GM21723 (cell line): ENCODE data around the gene SSNA1.

Source experiments
- ATAC-seq: cut with Tn5 transposase; IDR thresholded peaks from one replicate; pipeline ENCODE4 v1.9.1; 2021; ENCODE audit warnings: mild to moderate bottlenecking, moderate library complexity; ENCODE audit not compliant: unreplicated experiment

Gene SSNA1

DNA sequence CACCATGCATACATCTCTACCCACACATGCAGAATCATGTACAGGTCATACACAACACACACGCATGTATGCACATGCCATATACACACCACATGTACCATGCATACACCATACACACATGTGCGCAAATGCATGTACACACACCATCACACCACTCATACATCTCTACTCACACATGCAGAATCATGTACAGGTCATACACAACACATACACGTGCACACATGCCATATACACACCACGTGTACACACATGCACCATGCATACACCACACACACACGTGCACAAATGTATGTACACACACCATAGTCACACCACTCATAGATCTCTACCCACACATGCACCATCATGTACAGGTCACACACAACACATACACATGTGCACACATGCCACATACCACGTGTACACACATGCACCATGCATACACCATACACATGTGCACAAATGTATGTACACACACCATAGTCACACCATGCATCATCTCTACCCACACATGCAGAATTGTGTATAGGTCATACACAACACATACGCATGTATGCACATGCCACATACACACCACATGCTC lies 35.6 kb upstream of the SSNA1 start:
- ATAC-seq: no peak

GRCh38 chr9:137156567-137157375 lies 31.7 kb upstream of the SSNA1 start:
- ATAC-seq: no peak

DNA sequence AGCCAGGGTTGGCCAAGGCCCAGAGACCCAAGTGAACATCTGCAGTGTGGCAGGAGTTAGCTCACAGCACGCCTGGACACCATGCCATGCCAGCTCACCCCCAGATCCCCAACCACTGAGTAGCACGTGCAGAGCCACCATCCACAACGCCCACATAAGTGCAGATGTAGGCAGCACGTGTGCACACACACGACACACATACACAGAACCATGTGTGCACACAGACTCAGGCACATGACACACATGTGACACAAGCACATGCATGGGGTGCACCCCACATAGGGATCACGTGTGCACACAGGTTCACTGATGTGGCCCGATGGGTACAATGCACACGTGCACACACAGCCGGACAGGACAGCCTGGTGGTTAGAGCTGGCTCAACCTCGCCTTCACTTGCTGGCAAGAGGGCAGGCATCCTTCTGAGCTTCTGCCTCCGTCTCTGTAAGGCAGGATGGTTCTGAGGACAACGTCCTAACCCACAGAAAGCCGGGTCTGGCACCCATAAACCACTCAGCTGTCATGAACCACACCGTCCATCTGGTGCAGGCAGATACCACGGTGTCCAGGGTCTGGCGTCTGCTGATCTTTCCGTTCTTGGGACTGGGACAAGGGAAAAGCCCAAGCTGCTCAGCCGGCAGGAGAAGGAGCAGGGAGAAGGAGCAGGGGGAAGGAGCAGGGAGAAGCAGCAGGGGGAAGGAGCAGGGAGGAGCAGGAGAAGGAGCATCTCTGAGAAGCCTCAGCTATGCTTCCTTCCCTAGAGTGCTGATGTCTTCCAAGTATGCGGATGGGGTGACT lies 30.7 kb upstream of the SSNA1 start:
- no peak for ATAC-seq

DNA sequence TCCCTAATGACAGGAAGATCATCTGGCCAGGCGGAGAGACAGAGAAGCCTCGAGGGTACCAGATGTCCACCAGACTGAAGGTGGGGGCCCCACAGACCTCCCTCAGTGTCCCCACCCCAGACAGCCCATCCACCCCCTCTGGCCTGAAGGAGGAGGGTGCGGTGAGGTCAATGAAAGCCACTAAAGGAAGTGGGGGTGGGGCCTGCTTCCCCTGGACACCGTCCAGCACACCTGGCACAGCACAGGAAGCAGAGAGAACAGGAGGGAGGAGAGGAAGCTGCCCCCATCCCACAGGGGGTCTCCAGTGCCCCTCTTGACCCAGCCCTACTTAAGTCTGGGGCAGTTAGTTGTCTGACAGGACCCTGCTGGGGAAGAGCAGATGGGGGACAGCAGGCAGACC lies 29.9 kb upstream of the SSNA1 start:
- ATAC-seq: no peak

DNA sequence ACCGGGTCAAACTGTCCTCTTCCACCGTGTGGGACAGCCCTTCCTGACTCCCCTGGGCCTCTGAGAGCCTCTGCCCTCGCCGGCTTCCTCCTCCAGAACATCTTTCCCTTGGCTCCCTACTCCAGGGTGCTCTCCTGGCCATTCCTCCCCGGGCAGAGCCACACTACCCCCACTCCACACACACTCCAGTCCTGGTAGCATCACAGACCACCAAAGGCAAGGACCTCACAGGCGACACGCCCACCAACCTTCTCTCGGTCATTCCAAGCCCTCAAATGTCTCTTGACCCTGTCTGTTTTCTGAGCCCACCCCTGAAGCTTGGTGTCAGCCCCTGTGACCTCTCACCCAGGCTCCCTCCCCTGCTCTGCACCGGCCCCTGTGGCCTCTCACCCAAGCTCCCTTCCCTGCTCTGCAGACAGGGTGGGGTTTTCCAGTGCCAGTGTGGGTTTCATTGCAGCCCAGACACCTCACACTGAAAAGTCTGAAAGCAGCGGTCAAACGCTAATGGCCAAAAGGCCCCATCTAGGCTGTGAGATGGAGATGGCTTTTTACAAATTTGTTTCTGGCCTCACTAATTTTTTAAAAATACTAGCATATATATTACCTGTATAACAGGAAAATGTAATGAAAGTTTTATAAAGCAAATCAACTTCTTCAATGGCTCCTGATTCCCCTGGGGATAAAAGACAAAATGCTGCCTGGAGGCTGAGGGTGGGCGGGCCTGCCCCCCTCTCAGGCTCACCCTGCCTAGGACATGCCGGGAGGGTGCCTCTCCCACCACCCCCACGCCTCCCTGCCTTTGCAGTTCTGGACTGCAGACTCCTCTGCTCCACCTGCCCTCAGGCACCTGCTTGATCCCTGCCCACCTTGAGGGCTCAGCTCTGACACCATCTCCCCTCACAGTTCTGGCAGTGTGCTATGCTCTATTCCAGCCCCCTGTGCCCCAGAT lies 29.1 kb upstream of the SSNA1 start:
- no peak for ATAC-seq

DNA sequence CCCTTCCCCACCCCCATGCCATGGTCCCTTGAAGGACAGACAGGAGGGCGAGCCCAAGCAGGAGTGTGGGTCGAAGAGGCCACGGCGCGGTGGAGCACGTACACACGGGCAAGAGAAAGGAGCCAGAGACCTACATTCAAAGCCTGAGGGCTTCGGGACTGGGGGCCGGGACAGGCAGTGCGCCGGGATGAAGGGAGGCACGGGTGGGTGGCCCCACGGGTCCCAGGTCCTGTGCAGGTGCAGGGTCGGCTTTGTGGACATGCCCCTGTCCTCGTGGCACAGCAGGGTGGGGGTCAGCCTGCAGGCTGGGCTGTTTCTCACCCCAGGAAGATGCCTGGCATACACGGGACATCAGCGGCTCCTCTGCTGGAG lies 28.4 kb upstream of the SSNA1 start:
- ATAC-seq: no peak

GRCh38 chr9:137160716-137161557 lies 27.5 kb upstream of the SSNA1 start:
- ATAC-seq: no peak

DNA sequence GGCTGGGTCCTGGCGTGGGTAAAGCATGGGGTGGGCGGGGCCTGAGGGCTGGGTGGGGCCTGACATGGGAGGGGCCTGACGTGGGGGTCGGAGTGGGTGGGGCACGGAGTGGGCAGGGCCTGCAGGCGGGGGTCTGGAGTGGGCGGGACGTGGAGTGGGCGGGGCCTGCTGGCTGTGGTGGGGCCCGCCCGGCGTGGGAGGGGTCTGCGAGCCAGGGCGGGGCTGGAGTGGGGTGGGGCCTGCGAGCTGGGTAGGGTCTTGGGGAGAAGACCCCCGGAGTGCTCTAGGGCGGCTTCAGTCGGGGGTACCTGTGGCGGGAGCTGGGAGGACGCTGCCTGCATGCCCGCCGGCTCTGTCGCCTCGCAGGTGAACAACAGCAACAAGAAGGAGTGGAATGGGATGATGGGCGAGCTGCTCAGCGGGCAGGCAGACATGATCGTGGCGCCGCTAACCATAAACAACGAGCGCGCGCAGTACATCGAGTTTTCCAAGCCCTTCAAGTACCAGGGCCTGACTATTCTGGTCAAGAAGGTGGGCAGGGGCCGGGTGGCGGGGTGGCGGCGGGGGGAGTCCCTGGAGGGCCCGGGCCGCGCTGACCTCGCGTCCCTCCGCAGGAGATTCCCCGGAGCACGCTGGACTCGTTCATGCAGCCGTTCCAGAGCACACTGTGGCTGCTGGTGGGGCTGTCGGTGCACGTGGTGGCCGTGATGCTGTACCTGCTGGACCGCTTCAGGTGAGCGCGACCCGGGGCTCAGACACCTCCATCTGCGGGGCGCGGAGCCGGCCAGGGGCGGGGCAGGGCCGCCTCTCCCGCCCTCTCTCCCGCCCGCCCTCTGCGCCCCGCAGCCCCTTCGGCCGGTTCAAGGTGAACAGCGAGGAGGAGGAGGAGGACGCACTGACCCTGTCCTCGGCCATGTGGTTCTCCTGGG lies 26.7 kb upstream of the SSNA1 start:
- ATAC-seq: no peak

DNA sequence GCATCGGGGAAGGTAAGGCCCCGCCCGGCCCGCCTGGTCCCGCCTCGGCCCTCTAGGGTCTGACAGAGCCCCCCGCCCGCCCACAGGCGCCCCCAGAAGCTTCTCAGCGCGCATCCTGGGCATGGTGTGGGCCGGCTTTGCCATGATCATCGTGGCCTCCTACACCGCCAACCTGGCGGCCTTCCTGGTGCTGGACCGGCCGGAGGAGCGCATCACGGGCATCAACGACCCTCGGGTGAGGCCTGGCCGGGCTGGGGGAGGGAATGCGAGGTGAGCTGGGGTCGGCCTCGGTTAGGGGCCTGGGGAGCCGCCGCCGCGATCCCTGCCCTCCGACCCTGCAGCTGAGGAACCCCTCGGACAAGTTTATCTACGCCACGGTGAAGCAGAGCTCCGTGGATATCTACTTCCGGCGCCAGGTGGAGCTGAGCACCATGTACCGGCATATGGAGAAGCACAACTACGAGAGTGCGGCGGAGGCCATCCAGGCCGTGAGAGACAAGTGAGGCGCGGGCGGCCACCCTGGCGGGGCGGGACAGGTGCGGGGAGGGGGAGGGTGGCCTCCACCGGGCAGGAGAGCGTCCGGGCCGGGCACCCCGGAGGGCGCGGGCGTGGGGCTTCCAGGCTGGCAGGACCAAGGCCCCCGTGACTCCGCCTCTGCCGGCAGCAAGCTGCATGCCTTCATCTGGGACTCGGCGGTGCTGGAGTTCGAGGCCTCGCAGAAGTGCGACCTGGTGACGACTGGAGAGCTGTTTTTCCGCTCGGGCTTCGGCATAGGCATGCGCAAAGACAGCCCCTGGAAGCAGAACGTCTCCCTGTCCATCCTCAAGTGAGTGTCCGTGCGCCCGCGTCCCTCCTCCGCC lies 25.7 kb upstream of the SSNA1 start:
- ATAC-seq: no peak

- no peak for ATAC-seq
Observed at GRCh38 chr9:137163365-137163715, 25.1 kb upstream of the SSNA1 start.

- ATAC-seq: no peak
Observed at GRCh38 chr9:137163805-137164204, 24.7 kb upstream of the SSNA1 start.

GRCh38 chr9:137164370-137165249 lies 23.9 kb upstream of the SSNA1 start:
- no peak for ATAC-seq

- ATAC-seq: no peak
Observed at GRCh38 chr9:137165250-137165836, 23.1 kb upstream of the SSNA1 start.

DNA sequence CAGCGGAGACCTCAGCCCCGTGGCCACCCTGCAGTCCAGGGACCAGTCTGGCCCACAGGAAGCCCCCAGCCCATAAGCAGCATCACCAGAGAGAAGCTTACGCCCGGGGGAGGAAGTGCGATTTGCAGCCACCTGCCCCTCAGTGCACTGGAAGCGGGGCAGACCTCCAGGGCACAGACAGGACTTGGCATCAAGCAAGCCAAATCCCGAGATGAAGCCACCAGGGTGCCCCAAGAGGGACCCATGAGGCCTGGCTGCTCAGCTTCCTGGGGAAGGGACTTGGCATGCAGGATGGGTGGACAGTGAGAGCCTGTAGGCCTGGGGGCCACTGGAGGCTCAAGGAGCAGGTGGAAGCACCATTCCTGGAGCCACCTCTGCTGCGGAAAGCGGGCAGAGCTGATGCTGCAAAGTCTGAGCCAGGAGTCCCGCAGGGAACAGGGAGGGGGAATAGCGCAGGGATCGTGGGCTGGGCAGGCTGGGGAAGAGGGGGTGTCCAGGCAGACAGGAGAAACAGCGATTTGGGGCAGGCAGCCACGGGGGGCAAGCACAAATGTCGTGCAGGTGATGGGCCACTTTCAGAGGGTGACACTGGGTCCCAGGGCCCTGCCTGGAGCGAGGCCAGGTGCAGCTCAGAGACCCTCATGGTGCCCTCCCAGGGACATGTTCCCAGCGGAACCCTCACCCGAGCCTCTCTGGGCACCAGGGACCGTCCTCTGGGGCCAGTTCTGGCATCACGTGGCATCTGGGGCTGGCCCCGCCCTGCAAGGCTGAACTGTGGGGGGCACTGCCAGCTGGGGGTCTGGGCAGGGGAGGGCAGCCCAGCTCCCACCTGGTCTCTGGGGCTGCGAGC lies 21.9 kb upstream of the SSNA1 start:
- no peak for ATAC-seq

DNA sequence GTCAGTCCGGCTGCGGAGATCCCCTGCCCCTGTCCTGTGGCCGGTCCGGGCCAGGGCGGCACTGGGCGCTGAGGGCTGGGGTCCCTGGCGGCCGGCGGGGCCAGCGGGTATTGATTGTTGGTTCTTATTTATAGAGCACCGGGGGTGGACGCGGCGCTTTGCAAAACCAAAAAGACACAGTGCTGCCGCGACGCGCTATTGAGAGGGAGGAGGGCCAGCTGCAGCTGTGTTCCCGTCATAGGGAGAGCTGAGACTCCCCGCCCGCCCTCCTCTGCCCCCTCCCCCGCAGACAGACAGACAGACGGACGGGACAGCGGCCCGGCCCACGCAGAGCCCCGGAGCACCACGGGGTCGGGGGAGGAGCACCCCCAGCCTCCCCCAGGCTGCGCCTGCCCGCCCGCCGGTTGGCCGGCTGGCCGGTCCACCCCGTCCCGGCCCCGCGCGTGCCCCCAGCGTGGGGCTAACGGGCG lies 21.2 kb upstream of the SSNA1 start:
- no peak for ATAC-seq
